Panc1 (cell line): Measurements from ENCODE around the gene OR52E6. TPM values are rescaled to one million over a fixed set of nuclear protein-coding genes. Genes with fewer than 3 reads are reported as not detected.

Experiments used
- ATAC-seq: fragments of 200-7000 bp; cut with Tn5 transposase; 2 replicates; pipeline ENCODE4 v1.9.1; 2020; ENCODE audit warnings: mild to moderate bottlenecking, moderate library complexity
- BruUV-seq: library from RNA; stranded (reverse); fragments of 400-500 nt; replicated peaks from 2 replicates; lab custom pipeline; 2021; lab: Mats Ljungman, UMichigan
- CTCF ChIA-PET: fragments of 300-600 bp; sonication (Branson Sonifier 250); formaldehyde crosslinking; loops from one replicate; lab custom pipeline; 2022; ENCODE audit warnings: antibody characterized with exemption; lab: Charles Lee
- POLR2A ChIA-PET: fragments of 300-600 bp; sonication (Branson Sonifier 250); formaldehyde crosslinking; loops from one replicate; lab custom pipeline; 2022; ENCODE audit warnings: antibody characterized with exemption; lab: Charles Lee
- DNase-seq: peaks from one replicate; pipeline ENCODE4 v3.0.0-alpha.2; 2010; ENCODE audit warnings: low read depth, low spot score
- H3K27ac ChIP-seq: 2 replicates; pipeline ENCODE4 v1.5.1; 2011; ENCODE audit warnings: mild to moderate bottlenecking, low read length, inconsistent platforms
- H3K27me3 ChIP-seq: fragments of 200-500 bp; sonication (Bioruptor generic); 2 replicates; pipeline ENCODE4 v1.6.0; 2014; ENCODE audit warnings: low read length, inconsistent platforms; ENCODE audit not compliant: control insufficient read depth, insufficient read depth
- H3K36me3 ChIP-seq: fragments of 200-500 bp; sonication (Bioruptor generic); 2 replicates; pipeline ENCODE4 v1.5.1; 2014; ENCODE audit warnings: inconsistent platforms, mild to moderate bottlenecking, low read length, moderate library complexity; ENCODE audit not compliant: control insufficient read depth, insufficient read depth
- H3K4me1 ChIP-seq: 2 replicates; pipeline ENCODE4 v1.5.1; 2011; ENCODE audit warnings: inconsistent platforms, mild to moderate bottlenecking, low read length, moderate library complexity; ENCODE audit not compliant: control insufficient read depth, insufficient read depth
- H3K4me3 ChIP-seq, 2 experiments: 2 replicates each; pipeline ENCODE4 v1.5.1; 2011 to 2012; ENCODE audit warnings: low read depth in 2 of 2, low read length in 2 of 2, mild to moderate bottlenecking in 2 of 2, inconsistent platforms in 1 of 2, moderate library complexity in 1 of 2
- H3K9me3 ChIP-seq: fragments of 200-500 bp; sonication (Bioruptor generic); 2 replicates; pipeline ENCODE4 v1.5.1; 2014; ENCODE audit warnings: low read depth, mild to moderate bottlenecking, inconsistent platforms, low read length, moderate library complexity; ENCODE audit not compliant: control insufficient read depth, insufficient read depth
- CTCF ChIP-seq: fragments of 450-650 bp; IDR thresholded peaks from 2 replicates; pipeline ENCODE4 v1.5.1; 2017; ENCODE audit warnings: mild to moderate bottlenecking
- POLR2AphosphoS5 ChIP-seq: IDR thresholded peaks from 2 replicates; pipeline ENCODE4 v1.6.1; 2012; ENCODE audit warnings: mild to moderate bottlenecking, low read depth, low read length, moderate library complexity
- SIN3A ChIP-seq: IDR thresholded peaks from 2 replicates; pipeline ENCODE4 v1.6.1; 2012; ENCODE audit warnings: low read depth, mild to moderate bottlenecking, low read length, moderate library complexity, borderline replicate concordance; ENCODE audit not compliant: insufficient read depth
- TCF7L2 ChIP-seq: IDR thresholded peaks from 2 replicates; pipeline ENCODE4 v1.6.1; 2011; ENCODE audit warnings: mild to moderate bottlenecking, low read depth, low read length, inconsistent platforms
- in situ Hi-C: cut with HindIII; loops from 2 replicates; pipeline ENCODE4 v1.10.0; 2016; ENCODE audit warnings: low sequenced_read_pairs, low pct_unique_long_range_greater_than_20kb
- intact Hi-C: fragments of 100-400 bp; cut with micrococcal nuclease; formaldehyde crosslinking; loops from one replicate; pipeline ENCODE4 v1.10.0; 2022; ENCODE audit not compliant: unreplicated experiment
- total RNA-seq: library from RNA; stranded (reverse); gene quantifications from one replicate; pipeline ENCODE4 v1.2.1, GENCODE V29; 2021; ENCODE audit not compliant: unreplicated experiment
- TF ChIP-seq, protein P1 (sequence below), 2 experiments: IDR thresholded peaks; 2 replicates each; pipeline ENCODE4 v1.6.1; 2011 to 2012; ENCODE audit warnings: low read depth in 2 of 2, control low read depth in 1 of 2, low read length in 1 of 2, mild to moderate bottlenecking in 1 of 2, moderate library complexity in 1 of 2; ENCODE audit not compliant: insufficient read depth in 1 of 2

OR52E6 gene
- total RNA-seq, 1 experiment from 2014 or later = not detected

DNA sequence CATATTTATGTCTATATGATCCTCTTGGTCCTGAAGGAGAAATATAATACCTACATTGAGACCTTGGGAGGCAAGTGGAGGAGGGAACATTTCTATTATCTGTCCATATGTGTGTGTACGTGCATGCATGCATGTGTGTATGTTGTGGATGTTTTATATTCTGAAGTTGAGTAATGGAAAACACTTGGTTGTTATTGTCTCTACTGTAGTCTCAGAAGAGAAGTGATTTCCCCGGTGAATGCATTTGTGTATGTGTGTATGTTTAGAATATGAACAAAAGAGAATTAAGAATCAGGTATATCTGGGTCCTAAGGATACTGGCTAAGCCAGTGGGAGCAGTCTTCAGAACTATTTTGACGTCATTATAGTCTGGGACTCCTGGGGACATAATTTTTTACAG is 50.5 kb downstream of the OR52E6 start, which contains the start of gene OR52N1:
TSS of gene OR52N1 (minus strand) at position 101 of the 400 bp plus-strand sequence. CDS start 2,449 bp downstream, outside the sequence.
- H3K27ac ChIP-seq = no peak within 1 kb of the TSS
- ChIA-PET CTCF (no interaction called here), POLR2A (no interaction called here)
- no peaks in the 10 kb centered on the region for H3K27me3 ChIP-seq
- no peaks in the 10 kb centered on the region for H3K9me3 ChIP-seq
- H3K36me3 ChIP-seq = no peaks in the 10 kb centered on the region
- in situ Hi-C loops (no loop called here), intact Hi-C loops (no loop called here)
- H3K4me3 ChIP-seq = no peak within 1 kb of the TSS
- H3K4me1 ChIP-seq = no peaks in the 10 kb centered on the region
- DNase-seq (no peak), ATAC-seq (no peak)
- BruUV-seq = no TSS peak
- TF ChIP-seq CTCF = no peak
- no peak for TF ChIP-seq POLR2AphosphoS5
- TF ChIP-seq SIN3A = no peak
- no peak for TF ChIP-seq TCF7L2
- TF ChIP-seq, protein P1, sequence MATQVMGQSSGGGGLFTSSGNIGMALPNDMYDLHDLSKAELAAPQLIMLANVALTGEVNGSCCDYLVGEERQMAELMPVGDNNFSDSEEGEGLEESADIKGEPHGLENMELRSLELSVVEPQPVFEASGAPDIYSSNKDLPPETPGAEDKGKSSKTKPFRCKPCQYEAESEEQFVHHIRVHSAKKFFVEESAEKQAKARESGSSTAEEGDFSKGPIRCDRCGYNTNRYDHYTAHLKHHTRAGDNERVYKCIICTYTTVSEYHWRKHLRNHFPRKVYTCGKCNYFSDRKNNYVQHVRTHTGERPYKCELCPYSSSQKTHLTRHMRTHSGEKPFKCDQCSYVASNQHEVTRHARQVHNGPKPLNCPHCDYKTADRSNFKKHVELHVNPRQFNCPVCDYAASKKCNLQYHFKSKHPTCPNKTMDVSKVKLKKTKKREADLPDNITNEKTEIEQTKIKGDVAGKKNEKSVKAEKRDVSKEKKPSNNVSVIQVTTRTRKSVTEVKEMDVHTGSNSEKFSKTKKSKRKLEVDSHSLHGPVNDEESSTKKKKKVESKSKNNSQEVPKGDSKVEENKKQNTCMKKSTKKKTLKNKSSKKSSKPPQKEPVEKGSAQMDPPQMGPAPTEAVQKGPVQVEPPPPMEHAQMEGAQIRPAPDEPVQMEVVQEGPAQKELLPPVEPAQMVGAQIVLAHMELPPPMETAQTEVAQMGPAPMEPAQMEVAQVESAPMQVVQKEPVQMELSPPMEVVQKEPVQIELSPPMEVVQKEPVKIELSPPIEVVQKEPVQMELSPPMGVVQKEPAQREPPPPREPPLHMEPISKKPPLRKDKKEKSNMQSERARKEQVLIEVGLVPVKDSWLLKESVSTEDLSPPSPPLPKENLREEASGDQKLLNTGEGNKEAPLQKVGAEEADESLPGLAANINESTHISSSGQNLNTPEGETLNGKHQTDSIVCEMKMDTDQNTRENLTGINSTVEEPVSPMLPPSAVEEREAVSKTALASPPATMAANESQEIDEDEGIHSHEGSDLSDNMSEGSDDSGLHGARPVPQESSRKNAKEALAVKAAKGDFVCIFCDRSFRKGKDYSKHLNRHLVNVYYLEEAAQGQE (IDR thresholded peaks at IDR 0.05; ENCODE audit: insufficient read depth in 1 of 2, low read depth in 2 of 2, low read length in 1 of 2) = no peak

Other genes starting within 250 kb of the OR52E6 start
- 53.8 TPM for gene TRIM6, start 245.3 kb downstream of the OR52E6 start, total RNA-seq
- 1.5 TPM for gene TRIM34, start 216.9 kb downstream of the OR52E6 start, total RNA-seq
- gene TRIM5, start 156.8 kb downstream of the OR52E6 start, total RNA-seq = 56.1 TPM
- 1.4 TPM for gene TRIM22, start 152.1 kb downstream of the OR52E6 start, total RNA-seq
- gene OR56B1, start 105.4 kb downstream of the OR52E6 start, total RNA-seq = not detected
- gene OR52N4, start 87.7 kb downstream of the OR52E6 start, total RNA-seq = not detected
- not detected for gene OR52N5, start 58.5 kb downstream of the OR52E6 start, total RNA-seq
- gene OR52N1, start 50.6 kb downstream of the OR52E6 start, total RNA-seq = not detected
- gene OR52N2, start 33.0 kb downstream of the OR52E6 start, total RNA-seq = not detected
- gene OR52E8, start 15.8 kb upstream of the OR52E6 start, total RNA-seq = not detected
- gene OR52E4, start 38.7 kb upstream of the OR52E6 start, total RNA-seq = not detected
- gene OR52E5, start 51.3 kb upstream of the OR52E6 start, total RNA-seq = not detected
- not detected for gene OR56A3, start 100.4 kb upstream of the OR52E6 start, total RNA-seq
- gene OR56A5, start 126.6 kb upstream of the OR52E6 start, total RNA-seq = not detected
- gene OR52L1, start 145.1 kb upstream of the OR52E6 start, total RNA-seq = not detected
- not detected for gene OR56A4, start 165.0 kb upstream of the OR52E6 start, total RNA-seq
- not detected for gene OR56A1, start 188.9 kb upstream of the OR52E6 start, total RNA-seq